NCI-H82 (cell line): ENCODE results near the gene WNT5B.
A peak's percentile ranks its signal among the peaks of the same experiment; 100 is the strongest.

ENCODE experiments used
- DNase-seq: peaks from one replicate; lab custom pipeline; 2025; lab: John Stamatoyannopoulos, UW

WNT5B gene

GRCh38 chr12:1628666-1629337 is at the start of gene WNT5B:
WNT5B (plus strand) TSS chr12:1629231; CDS start chr12:1631355, 2,124 bp downstream.
- DNase-seq, result peak; percentile 50

- peak; percentile 33 for DNase-seq
These were observed 49.2 kb upstream of the WNT5B start for GRCh38 chr12:1579651-1580435.

GRCh38 chr12:1580526-1580925 is 48.5 kb upstream of the WNT5B start:
- DNase-seq, result peak; percentile 95

- no peak for DNase-seq
These were observed 46.9 kb upstream of the WNT5B start for GRCh38 chr12:1581973-1582708.

- DNase-seq, result no peak
These were observed 46.4 kb upstream of the WNT5B start for GRCh38 chr12:1582709-1583050.

GRCh38 chr12:1583421-1584078 is 45.5 kb upstream of the WNT5B start:
- DNase-seq, result peak; percentile 93

- DNase-seq, result no peak
These were observed 44.7 kb upstream of the WNT5B start for GRCh38 chr12:1584326-1584725.

GRCh38 chr12:1587927-1588574 is 41.0 kb upstream of the WNT5B start:
- DNase-seq, result no peak

- DNase-seq, result no peak
These were observed 40.5 kb upstream of the WNT5B start for GRCh38 chr12:1588575-1588947.

- DNase-seq, result no peak
These were observed 38.6 kb upstream of the WNT5B start for GRCh38 chr12:1590221-1590979.

- no peak for DNase-seq
These were observed 38.0 kb upstream of the WNT5B start for GRCh38 chr12:1591034-1591433.

GRCh38 chr12:1591543-1591942 is 37.5 kb upstream of the WNT5B start:
- no peak for DNase-seq

GRCh38 chr12:1592444-1593173 is 36.4 kb upstream of the WNT5B start:
- peak; percentile 59 for DNase-seq

- DNase-seq, result peak; percentile 67
These were observed 35.6 kb upstream of the WNT5B start for GRCh38 chr12:1593174-1594005.

GRCh38 chr12:1594006-1594260 is 35.1 kb upstream of the WNT5B start:
- DNase-seq, result peak; percentile 68

GRCh38 chr12:1594261-1595025 is 34.6 kb upstream of the WNT5B start, which contains the start of gene FBXL14:
FBXL14 (minus strand) TSS chr12:1594581; CDS start chr12:1594066, 515 bp downstream.
- peak; percentile 94 for DNase-seq

GRCh38 chr12:1595026-1595561 is 33.9 kb upstream of the WNT5B start:
- no peak for DNase-seq

GRCh38 chr12:1595690-1596347 is 33.2 kb upstream of the WNT5B start:
- DNase-seq, result no peak
